T47D (cell line): ENCODE data around the gene CYTH3.
"Not testable (repeated sequence)": the region's sequence is repeated elsewhere in the genome, so short reads cannot be mapped to it uniquely, and the experiment has no call there.

Experiments
- DNase-seq, 2 experiments: peaks; one replicate each; pipeline versions ENCODE4 v3.0.0 to v3.0.0-alpha.2; 2011 to 2012; ENCODE audit warnings: low read depth in 1 of 2, low spot score in 1 of 2
- JUND ChIP-seq: IDR thresholded peaks from 2 replicates; pipeline ENCODE4 v1.6.1; 2012; ENCODE audit warnings: low read depth
- in situ Hi-C: cut with HindIII; loops from 2 replicates; pipeline ENCODE4 v1.10.0; 2016; ENCODE audit warnings: low sequenced_read_pairs, low pct_unique_long_range_greater_than_20kb

CYTH3 gene

GRCh38 chr7:6291531-6291930 is 19.1 kb upstream of the CYTH3 start:
- no peak for TF ChIP-seq JUND
- DNase-seq, result no peak
- in situ Hi-C loops, result no loop called here

GRCh38 chr7:6290319-6290741 is 17.9 kb upstream of the CYTH3 start:
- in situ Hi-C loops, result no loop called here
- no peak for TF ChIP-seq JUND
- peak; percentile 25 to 69 for DNase-seq

- in situ Hi-C loops, result no loop called here
- no peak for TF ChIP-seq JUND
- DNase-seq, result no peak
These were observed 15.9 kb upstream of the CYTH3 start for GRCh38 chr7:6288270-6288860.

- DNase-seq, result no peak
These were observed 14.1 kb upstream of the CYTH3 start for GRCh38 chr7:6286486-6286885.

GRCh38 chr7:6284461-6285360 is 12.3 kb upstream of the CYTH3 start:
- in situ Hi-C loops, result no loop called here
- peak in 1 of 2 experiments; percentile 44 for DNase-seq
- no peak for TF ChIP-seq JUND

More at GRCh38 chr7:6286486-6286885, 14.1 kb upstream of the CYTH3 start:
- in situ Hi-C loops, result no loop called here
- no peak for TF ChIP-seq JUND

GRCh38 chr7:6284055-6284400 is 11.6 kb upstream of the CYTH3 start:
- DNase-seq, result no peak
- no peak for TF ChIP-seq JUND
- in situ Hi-C loops, result no loop called here

- DNase-seq, in situ Hi-C loops: not testable (repeated sequence)
These were observed 11.1 kb upstream of the CYTH3 start for GRCh38 chr7:6283391-6284054.

GRCh38 chr7:6279937-6280336 is 7.5 kb upstream of the CYTH3 start:
- TF ChIP-seq JUND, result no peak
- no peak for DNase-seq
- in situ Hi-C loops, result no loop called here

GRCh38 chr7:6279341-6279740 is 6.9 kb upstream of the CYTH3 start:
- in situ Hi-C loops, result no loop called here
- no peak for TF ChIP-seq JUND
- DNase-seq, result no peak

- DNase-seq, result no peak
- in situ Hi-C loops, result no loop called here
- TF ChIP-seq JUND, result no peak
These were observed 6.4 kb upstream of the CYTH3 start for GRCh38 chr7:6278749-6279310.

GRCh38 chr7:6277476-6277875 is 5.1 kb upstream of the CYTH3 start:
- TF ChIP-seq JUND, result no peak
- DNase-seq, result no peak
- in situ Hi-C loops, result no loop called here

GRCh38 chr7:6276911-6277408 is 4.5 kb upstream of the CYTH3 start:
- in situ Hi-C loops, result no loop called here
- TF ChIP-seq JUND, result no peak
- no peak for DNase-seq
